GM12878 (cell line): ENCODE measurements around the gene MEGF11. TPM values are rescaled to one million over a fixed set of nuclear protein-coding genes. Genes with fewer than 3 reads are reported as not detected.

Experiments used
- ATAC-seq: fragments of 200-7000 bp; cut with Tn5 transposase; 3 replicates; pipeline ENCODE4 v1.9.1; 2020; ENCODE audit warnings: mild to moderate bottlenecking, moderate library complexity
- BruUV-seq: library from RNA; stranded (reverse); fragments of 400-500 nt; replicated peaks from 2 replicates; lab custom pipeline; 2021; lab: Mats Ljungman, UMichigan
- CTCF ChIA-PET: fragments of 300-600 bp; sonication (Branson Sonifier 250); formaldehyde crosslinking; extraction: SDS; loops from one replicate; lab custom pipeline; 2021; ENCODE audit warnings: inconsistent platforms; lab: Yijun Ruan, JAX
- POLR2A ChIA-PET: fragments of 350-600 bp; formaldehyde crosslinking; extraction: SDS; loops from one replicate; lab custom pipeline; 2021; ENCODE audit warnings: inconsistent platforms; lab: Charles Lee
- RAD21 ChIA-PET: fragments of 300-600 bp; sonication (Branson Sonifier 250); formaldehyde crosslinking; loops from one replicate; lab custom pipeline; 2023; ENCODE audit warnings: antibody characterized with exemption; ENCODE audit not compliant: unreplicated experiment; lab: Charles Lee
- SMC1A ChIA-PET: fragments of 300-600 bp; sonication (Branson Sonifier 250); formaldehyde crosslinking; loops from one replicate; lab custom pipeline; 2023; ENCODE audit not compliant: unreplicated experiment, uncharacterized antibody; lab: Charles Lee
- DNase-seq: peaks from one replicate; pipeline ENCODE4 v3.0.0-alpha.2; 2011; ENCODE audit warnings: low read depth, low spot score
- FAIRE-seq: peaks from 3 replicates; lab custom pipeline; 2011; peaks lifted over from hg19 to GRCh38; lab: Jason Lieb, UNC
- H2AFZ ChIP-seq: 2 replicates; pipeline ENCODE4 v1.6.0; 2011; ENCODE audit warnings: low read depth, low read length, control low read depth; ENCODE audit not compliant: control insufficient read depth
- H3K27ac ChIP-seq: 2 replicates; pipeline ENCODE4 v1.5.1; 2011; ENCODE audit warnings: control low read depth; ENCODE audit not compliant: control insufficient read depth, insufficient read depth
- H3K27me3 ChIP-seq, 2 experiments: replicated peaks in 1 of 2; 2 replicates each; pipeline versions ENCODE4 v1.6.0 to v1.6.1; 2011; ENCODE audit warnings: low read length in 1 of 2; ENCODE audit not compliant: control insufficient read depth in 2 of 2, insufficient read depth in 2 of 2
- H3K36me3 ChIP-seq, 2 experiments: 2 replicates each; pipeline ENCODE4 v1.5.1; 2011; ENCODE audit warnings: low read length in 1 of 2; ENCODE audit not compliant: control insufficient read depth in 2 of 2, insufficient read depth in 2 of 2
- H3K4me1 ChIP-seq: 2 replicates; pipeline ENCODE4 v1.6.1; 2011; ENCODE audit warnings: mild to moderate bottlenecking, low read length, moderate library complexity, mixed read lengths; ENCODE audit not compliant: control insufficient read depth, insufficient read depth
- H3K4me2 ChIP-seq: 2 replicates; pipeline ENCODE4 v1.6.0; 2011; ENCODE audit warnings: control low read depth; ENCODE audit not compliant: control insufficient read depth, insufficient read depth
- H3K4me3 ChIP-seq: fragments of 200-600 bp; sonication (generic); 2 replicates; pipeline ENCODE4 v1.5.1; 2016
- H3K79me2 ChIP-seq: 2 replicates; pipeline ENCODE4 v1.6.0; 2011; ENCODE audit warnings: low read length; ENCODE audit not compliant: control insufficient read depth, insufficient read depth
- H3K9ac ChIP-seq: 2 replicates; pipeline ENCODE4 v1.8.0; 2011; ENCODE audit warnings: low read length, control low read depth, mixed read lengths; ENCODE audit not compliant: control insufficient read depth, insufficient read depth
- H3K9me3 ChIP-seq: replicated peaks from 3 replicates; pipeline ENCODE4 v1.5.1; 2011; ENCODE audit warnings: mild to moderate bottlenecking, low read length; ENCODE audit not compliant: control insufficient read depth, insufficient read depth
- H4K20me1 ChIP-seq: 2 replicates; pipeline ENCODE4 v1.6.0; 2011; ENCODE audit not compliant: control insufficient read depth, insufficient read depth
- BCL11A ChIP-seq: IDR thresholded peaks from 2 replicates; pipeline ENCODE4 v1.6.1; 2011; ENCODE audit warnings: low read depth, low read length
- CBX3 ChIP-seq: fragments of 200-600 bp; sonication (generic); IDR thresholded peaks from 2 replicates; pipeline ENCODE4 v1.6.1; 2016; ENCODE audit warnings: low read depth, borderline replicate concordance
- EZH2 ChIP-seq: IDR thresholded peaks from 2 replicates; pipeline ENCODE4 v1.6.1; 2012; ENCODE audit warnings: low read depth, mild to moderate bottlenecking, control low read depth, inconsistent platforms, low read length, borderline replicate concordance; ENCODE audit not compliant: control insufficient read depth
- FOXM1 ChIP-seq: IDR thresholded peaks from 2 replicates; pipeline ENCODE4 v1.6.1; 2012; ENCODE audit warnings: low read depth, mild to moderate bottlenecking, inconsistent platforms, low read length, moderate library complexity
- HDGF ChIP-seq: fragments of 450-650 bp; IDR thresholded peaks from 2 replicates; pipeline ENCODE4 v1.6.1; 2016; ENCODE audit warnings: antibody characterized with exemption
- MTA2 ChIP-seq: fragments of 450-650 bp; IDR thresholded peaks from 2 replicates; pipeline ENCODE4 v1.6.1; 2016; ENCODE audit warnings: low read depth, mild to moderate bottlenecking, moderate library complexity
- NBN ChIP-seq: fragments of 450-650 bp; IDR thresholded peaks from 2 replicates; pipeline ENCODE4 v1.6.1; 2016
- PML ChIP-seq: IDR thresholded peaks from 2 replicates; pipeline ENCODE4 v1.6.1; 2012; ENCODE audit warnings: low read length, inconsistent platforms
- STAT3 ChIP-seq: IDR thresholded peaks from 2 replicates; pipeline ENCODE4 v1.6.1; 2011; ENCODE audit warnings: low read depth, low read length, improper control_type of control experiment
- SUZ12 ChIP-seq: fragments of 200-600 bp; sonication (generic); IDR thresholded peaks from one replicate; pipeline ENCODE4 v1.6.1; 2018; ENCODE audit warnings: antibody characterized with exemption, mild to moderate bottlenecking; ENCODE audit not compliant: unreplicated experiment
- TARDBP ChIP-seq: IDR thresholded peaks from 2 replicates; pipeline ENCODE4 v1.6.1; 2016; ENCODE audit warnings: borderline replicate concordance
- ZNF384 ChIP-seq: IDR thresholded peaks from 2 replicates; pipeline ENCODE4 v1.6.1; 2012; ENCODE audit warnings: low read depth, mild to moderate bottlenecking, low read length, improper control_type of control experiment, borderline replicate concordance
- WGBS: methylation state at CpG from one replicate; pipeline ENCODE4 v1.1.6; 2016; ENCODE audit warnings: low lambda C conversion rate; ENCODE audit not compliant: insufficient replicate concordance, insufficient coverage; ENCODE audit errors: missing lambda C conversion rate; 5-methylcytosine and 5-hydroxymethylcytosine counted together
- in situ Hi-C: fragments of 300-500 bp; cut with MboI; formaldehyde crosslinking; loops from 9 replicates; pipeline ENCODE4 v1.14.3; 2018; ENCODE audit warnings: mixed read lengths
- intact Hi-C: fragments of 100-400 bp; cut with micrococcal nuclease; formaldehyde crosslinking; loops from one replicate; pipeline ENCODE4 v1.14.2; 2022; ENCODE audit not compliant: unreplicated experiment
- polyA plus RNA-seq, 11 experiments: library from polyadenylated mRNA; depleted of rRNA in 4 of 11; unstranded in 6 of 11; stranded (reverse) in 5 of 11; fragments of >200 nt; fragmentation: Nextera tagmentation in 4 of 11; fragmentation: Illumina TruSeq in 1 of 11; extraction: Ambion mirVana in 4 of 11; extraction: Trizol in 1 of 11; gene quantifications; 1 replicate in 1 of 11; 2 replicates in 10 of 11; pipeline versions ENCODE4 v1.2.1 to v1.2.3, GENCODE V29; 2011 to 2016; ENCODE audit warnings: inconsistent platforms in 2 of 11, missing spikeins in 2 of 11, low read depth in 1 of 11
- total RNA-seq, 4 experiments: library from RNA; depleted of rRNA in 3 of 4; stranded (reverse); fragments of >200 nt in 3 of 4; fragmentation: Illumina TruSeq in 1 of 4; extraction: Trizol in 1 of 4; gene quantifications; 2 replicates each; pipeline versions ENCODE4 v1.2.1 to v1.2.3, GENCODE V29; 2013 to 2021
- TF ChIP-seq, protein P1 (sequence below): IDR thresholded peaks from 2 replicates; pipeline ENCODE4 v1.6.1; 2012; ENCODE audit warnings: low read depth, low read length, improper control_type of control experiment
- TF ChIP-seq, protein P2 (sequence below): IDR thresholded peaks from 2 replicates; pipeline ENCODE4 v1.6.1; 2012; ENCODE audit warnings: low read length, inconsistent platforms
- TF ChIP-seq, protein P3 (sequence below): fragments of 450-650 bp; IDR thresholded peaks from 2 replicates; pipeline ENCODE4 v1.6.1; 2016; ENCODE audit warnings: mild to moderate bottlenecking, moderate library complexity, borderline replicate concordance

Gene MEGF11
- total and polyA plus RNA-seq, 10 of the 15 experiments (the other 5 are each of a cell fraction or from before 2014, with no cell fraction given), result 0.03 to 1.7 (median 0.49) TPM

DNA sequence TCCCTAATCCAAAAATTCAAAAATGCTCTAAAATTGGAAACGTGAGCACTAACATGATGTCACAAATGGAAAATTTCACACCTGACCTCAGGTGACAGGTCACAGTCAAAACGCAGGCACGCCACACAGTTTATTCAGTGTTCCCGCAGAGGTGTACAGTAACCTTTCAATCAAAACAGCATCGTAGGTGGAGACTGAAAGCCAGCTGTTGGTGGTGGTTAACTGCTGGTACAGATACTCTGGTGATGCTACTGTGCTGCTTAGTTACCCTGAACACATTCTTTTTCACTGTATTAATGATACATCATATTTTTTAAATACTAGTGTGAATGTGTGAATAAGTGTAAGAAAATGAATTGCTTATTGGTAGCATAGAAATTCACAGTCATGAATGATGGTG lies 360.5 kb downstream of the MEGF11 start (continued):
- TF ChIP-seq MTA2, result no peak

DNA sequence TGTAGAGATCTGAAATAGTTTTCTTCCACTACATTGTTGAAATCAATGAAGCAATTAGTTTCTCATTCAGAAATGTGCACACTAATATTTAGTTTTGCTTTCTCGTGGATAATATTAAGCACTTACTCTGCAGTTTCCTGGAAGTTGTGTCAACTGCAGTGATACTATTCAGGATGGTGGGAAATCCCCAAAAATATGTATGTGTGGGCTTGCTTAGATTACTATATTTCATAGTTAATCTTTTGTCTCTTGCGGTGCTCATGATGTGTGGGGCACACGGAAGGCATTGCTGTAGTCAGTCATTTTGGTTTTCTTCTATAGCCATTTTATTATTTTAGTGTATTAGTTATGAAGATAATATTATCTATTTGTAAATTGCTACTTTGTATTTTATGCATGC lies 364.6 kb downstream of the MEGF11 start:
- no peak for FAIRE-seq
- WGBS, result 66% methylated on average over 3 of the region's 3 CpGs
- intact Hi-C loops, result no loop called here
- Histone ChIP-seq H3K4me2 (no peak overlapping the region), H3K79me2 (no peaks in the 10 kb centered on the region; the same call in none of the 2 replicates), H2AFZ (no peak overlapping the region), H3K36me3 (peaks cover 1 to 31% of the 10 kb centered on the region in 2 experiments; a peak in 3 of 4 replicates), H3K27ac (no peak overlapping the region), H3K9me3 (no peaks in the 10 kb centered on the region), H3K27me3 (no peaks in the 10 kb centered on the region), H3K9ac (no peak overlapping the region), H4K20me1 (no peaks in the 10 kb centered on the region), H3K4me3 (no peak overlapping the region), H3K4me1 (peaks cover 11% of the 10 kb centered on the region)
- BruUV-seq, result no TSS peak
- ChIA-PET CTCF (no interaction called here), RAD21 (no interaction called here), SMC1A (no interaction called here), POLR2A (no interaction called here)
- ATAC-seq, result peak; percentile 26; the same call in 1 of the 3 replicates
- TF ChIP-seq EZH2 (no peak), HDGF (no peak), STAT3 (no peak), CBX3 (no peak), PML (no peak), FOXM1 (no peak), ZNF384 (no peak), TARDBP (no peak), NBN (no peak), BCL11A (no peak), MTA2 (no peak), SUZ12 (no peak)
- TF ChIP-seq, protein P1, sequence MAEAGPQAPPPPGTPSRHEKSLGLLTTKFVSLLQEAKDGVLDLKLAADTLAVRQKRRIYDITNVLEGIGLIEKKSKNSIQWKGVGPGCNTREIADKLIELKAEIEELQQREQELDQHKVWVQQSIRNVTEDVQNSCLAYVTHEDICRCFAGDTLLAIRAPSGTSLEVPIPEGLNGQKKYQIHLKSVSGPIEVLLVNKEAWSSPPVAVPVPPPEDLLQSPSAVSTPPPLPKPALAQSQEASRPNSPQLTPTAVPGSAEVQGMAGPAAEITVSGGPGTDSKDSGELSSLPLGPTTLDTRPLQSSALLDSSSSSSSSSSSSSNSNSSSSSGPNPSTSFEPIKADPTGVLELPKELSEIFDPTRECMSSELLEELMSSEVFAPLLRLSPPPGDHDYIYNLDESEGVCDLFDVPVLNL, result no peak
- TF ChIP-seq, protein P2, sequence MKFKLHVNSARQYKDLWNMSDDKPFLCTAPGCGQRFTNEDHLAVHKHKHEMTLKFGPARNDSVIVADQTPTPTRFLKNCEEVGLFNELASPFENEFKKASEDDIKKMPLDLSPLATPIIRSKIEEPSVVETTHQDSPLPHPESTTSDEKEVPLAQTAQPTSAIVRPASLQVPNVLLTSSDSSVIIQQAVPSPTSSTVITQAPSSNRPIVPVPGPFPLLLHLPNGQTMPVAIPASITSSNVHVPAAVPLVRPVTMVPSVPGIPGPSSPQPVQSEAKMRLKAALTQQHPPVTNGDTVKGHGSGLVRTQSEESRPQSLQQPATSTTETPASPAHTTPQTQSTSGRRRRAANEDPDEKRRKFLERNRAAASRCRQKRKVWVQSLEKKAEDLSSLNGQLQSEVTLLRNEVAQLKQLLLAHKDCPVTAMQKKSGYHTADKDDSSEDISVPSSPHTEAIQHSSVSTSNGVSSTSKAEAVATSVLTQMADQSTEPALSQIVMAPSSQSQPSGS, result no peak
- TF ChIP-seq, protein P3, sequence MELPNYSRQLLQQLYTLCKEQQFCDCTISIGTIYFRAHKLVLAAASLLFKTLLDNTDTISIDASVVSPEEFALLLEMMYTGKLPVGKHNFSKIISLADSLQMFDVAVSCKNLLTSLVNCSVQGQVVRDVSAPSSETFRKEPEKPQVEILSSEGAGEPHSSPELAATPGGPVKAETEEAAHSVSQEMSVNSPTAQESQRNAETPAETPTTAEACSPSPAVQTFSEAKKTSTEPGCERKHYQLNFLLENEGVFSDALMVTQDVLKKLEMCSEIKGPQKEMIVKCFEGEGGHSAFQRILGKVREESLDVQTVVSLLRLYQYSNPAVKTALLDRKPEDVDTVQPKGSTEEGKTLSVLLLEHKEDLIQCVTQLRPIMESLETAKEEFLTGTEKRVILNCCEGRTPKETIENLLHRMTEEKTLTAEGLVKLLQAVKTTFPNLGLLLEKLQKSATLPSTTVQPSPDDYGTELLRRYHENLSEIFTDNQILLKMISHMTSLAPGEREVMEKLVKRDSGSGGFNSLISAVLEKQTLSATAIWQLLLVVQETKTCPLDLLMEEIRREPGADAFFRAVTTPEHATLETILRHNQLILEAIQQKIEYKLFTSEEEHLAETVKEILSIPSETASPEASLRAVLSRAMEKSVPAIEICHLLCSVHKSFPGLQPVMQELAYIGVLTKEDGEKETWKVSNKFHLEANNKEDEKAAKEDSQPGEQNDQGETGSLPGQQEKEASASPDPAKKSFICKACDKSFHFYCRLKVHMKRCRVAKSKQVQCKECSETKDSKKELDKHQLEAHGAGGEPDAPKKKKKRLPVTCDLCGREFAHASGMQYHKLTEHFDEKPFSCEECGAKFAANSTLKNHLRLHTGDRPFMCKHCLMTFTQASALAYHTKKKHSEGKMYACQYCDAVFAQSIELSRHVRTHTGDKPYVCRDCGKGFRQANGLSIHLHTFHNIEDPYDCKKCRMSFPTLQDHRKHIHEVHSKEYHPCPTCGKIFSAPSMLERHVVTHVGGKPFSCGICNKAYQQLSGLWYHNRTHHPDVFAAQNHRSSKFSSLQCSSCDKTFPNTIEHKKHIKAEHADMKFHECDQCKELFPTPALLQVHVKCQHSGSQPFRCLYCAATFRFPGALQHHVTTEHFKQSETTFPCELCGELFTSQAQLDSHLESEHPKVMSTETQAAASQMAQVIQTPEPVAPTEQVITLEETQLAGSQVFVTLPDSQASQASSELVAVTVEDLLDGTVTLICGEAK, result no peak
- in situ Hi-C loops, result no loop called here
- no peak for DNase-seq
